Measurements from ENCODE around the gene CHRNB2.

- TF ChIP-seq CTCF (IDR thresholded peaks at IDR 0.05; ENCODE audit: low read length), result no peak
- TF ChIP-seq EZH2 (optimal IDR thresholded peaks at IDR 0.05; ENCODE audit: low read depth, low read length), result no peak
Measured at GRCh38 chr1:154619181-154619948, 51.8 kb downstream of the CHRNB2 start.

All from MM.1S (cell line).